Esophagus muscularis mucosa (tissue), 4 donors: ENCODE data around the gene PCDH10.

Experiments
- EP300 ChIP-seq: sonication (generic); formaldehyde crosslinking; IDR thresholded peaks from one replicate; pipeline ENCODE4 v1.6.1; 2017; ENCODE audit warnings: antibody characterized with exemption
- POLR2A ChIP-seq: fragments of 450-650 bp; IDR thresholded peaks from one replicate; pipeline ENCODE4 v1.6.1; 2017; ENCODE audit warnings: antibody characterized with exemption, moderate library complexity, mild to moderate bottlenecking, low read depth
- POLR2AphosphoS5 ChIP-seq, 2 donors: sonication (generic); formaldehyde crosslinking; IDR thresholded peaks; one replicate each; pipeline ENCODE4 v1.6.1; 2017; ENCODE audit warnings: antibody characterized with exemption in 2 of 2
- TF ChIP-seq, protein P1 (sequence below), 3 experiments: fragments of 200-600 bp in 2 of 3; fragments of 450-650 bp in 1 of 3; sonication (generic) in 2 of 3; IDR thresholded peaks; one replicate each; pipeline ENCODE4 v1.5.1; 2017 to 2019; ENCODE audit warnings: antibody characterized with exemption in 3 of 3, mild to moderate bottlenecking in 2 of 3, moderate library complexity in 1 of 3

DNA sequence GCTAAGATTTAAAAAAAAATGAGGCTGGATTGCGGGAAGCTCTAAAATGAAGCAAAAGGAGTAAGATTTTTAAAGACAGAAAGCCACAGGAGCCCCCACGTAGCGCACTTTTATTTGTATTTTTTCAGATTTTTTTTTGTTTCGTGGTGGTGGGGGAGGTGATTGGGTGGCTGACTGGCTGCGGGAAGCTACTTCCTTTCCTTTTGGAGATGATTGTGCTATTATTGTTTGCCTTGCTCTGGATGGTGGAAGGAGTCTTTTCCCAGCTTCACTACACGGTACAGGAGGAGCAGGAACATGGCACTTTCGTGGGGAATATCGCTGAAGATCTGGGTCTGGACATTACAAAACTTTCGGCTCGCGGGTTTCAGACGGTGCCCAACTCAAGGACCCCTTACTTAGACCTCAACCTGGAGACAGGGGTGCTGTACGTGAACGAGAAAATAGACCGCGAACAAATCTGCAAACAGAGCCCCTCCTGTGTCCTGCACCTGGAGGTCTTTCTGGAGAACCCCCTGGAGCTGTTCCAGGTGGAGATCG, 908 bp downstream of the PCDH10 start:
- TF ChIP-seq POLR2AphosphoS5 (IDR thresholded peaks at IDR 0.05): no peak
- TF ChIP-seq, protein P1, sequence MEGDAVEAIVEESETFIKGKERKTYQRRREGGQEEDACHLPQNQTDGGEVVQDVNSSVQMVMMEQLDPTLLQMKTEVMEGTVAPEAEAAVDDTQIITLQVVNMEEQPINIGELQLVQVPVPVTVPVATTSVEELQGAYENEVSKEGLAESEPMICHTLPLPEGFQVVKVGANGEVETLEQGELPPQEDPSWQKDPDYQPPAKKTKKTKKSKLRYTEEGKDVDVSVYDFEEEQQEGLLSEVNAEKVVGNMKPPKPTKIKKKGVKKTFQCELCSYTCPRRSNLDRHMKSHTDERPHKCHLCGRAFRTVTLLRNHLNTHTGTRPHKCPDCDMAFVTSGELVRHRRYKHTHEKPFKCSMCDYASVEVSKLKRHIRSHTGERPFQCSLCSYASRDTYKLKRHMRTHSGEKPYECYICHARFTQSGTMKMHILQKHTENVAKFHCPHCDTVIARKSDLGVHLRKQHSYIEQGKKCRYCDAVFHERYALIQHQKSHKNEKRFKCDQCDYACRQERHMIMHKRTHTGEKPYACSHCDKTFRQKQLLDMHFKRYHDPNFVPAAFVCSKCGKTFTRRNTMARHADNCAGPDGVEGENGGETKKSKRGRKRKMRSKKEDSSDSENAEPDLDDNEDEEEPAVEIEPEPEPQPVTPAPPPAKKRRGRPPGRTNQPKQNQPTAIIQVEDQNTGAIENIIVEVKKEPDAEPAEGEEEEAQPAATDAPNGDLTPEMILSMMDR (IDR thresholded peaks at IDR 0.05): no peak
- no peak for TF ChIP-seq POLR2A
- TF ChIP-seq EP300: no peak
